Activated CD4-positive, alpha-beta T cell treated with anti-CD3 and anti-CD28 coated beads, Interleukin-2, amount 50 U/mL, for 1 hour (primary cell): ENCODE results near the gene GET4.

Experiments
- DNase-seq: peaks from one replicate; pipeline ENCODE4 v3.0.0-alpha.2; 2020

The GET4 gene

DNA sequence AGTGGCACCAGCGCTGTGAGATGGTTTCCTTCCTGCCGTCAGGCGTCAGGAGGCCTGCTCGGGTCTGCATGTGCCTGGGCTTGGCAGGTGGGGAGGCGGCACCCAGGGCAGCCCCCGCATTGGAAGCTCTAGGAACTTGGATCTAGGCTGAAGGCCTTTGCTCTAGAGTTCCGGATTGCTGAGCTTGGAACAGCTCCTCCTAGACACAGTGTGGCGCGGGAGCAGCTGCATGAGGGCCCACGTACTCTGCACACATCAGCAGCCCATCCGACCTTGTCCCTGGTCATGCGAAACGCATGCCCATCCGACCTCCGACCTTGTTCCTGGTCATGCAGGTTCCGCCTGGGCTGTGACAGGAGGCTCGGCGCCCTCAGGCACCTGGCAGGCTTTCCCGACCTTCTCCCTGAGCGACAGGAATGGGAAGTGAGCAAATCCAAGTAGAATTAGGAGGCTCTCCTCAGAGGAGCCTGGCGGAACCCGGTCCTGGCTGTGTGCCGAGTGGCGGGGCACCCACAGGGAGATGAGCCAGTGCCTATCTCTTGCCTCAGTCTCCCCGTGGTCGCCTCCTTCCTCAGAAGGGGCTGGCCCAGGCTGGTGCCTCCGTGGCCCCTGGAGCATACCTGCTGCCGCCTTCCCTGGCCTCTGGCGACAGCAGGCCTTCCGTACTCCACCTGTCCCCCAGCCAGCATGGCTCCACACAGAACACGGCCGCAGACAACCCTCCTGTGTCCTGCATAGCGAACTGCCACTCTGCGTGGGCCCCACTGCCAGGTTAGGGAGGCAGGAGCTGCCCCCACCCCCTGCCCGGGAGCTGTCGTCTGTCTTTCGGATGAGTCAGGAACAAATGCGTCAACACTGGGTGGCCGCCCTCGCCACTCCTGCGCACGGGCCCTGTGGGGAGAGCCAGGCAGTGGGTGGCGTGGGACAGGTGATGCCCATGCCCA, 12.0 kb downstream of the GET4 start:
- DNase-seq = no peak

DNA sequence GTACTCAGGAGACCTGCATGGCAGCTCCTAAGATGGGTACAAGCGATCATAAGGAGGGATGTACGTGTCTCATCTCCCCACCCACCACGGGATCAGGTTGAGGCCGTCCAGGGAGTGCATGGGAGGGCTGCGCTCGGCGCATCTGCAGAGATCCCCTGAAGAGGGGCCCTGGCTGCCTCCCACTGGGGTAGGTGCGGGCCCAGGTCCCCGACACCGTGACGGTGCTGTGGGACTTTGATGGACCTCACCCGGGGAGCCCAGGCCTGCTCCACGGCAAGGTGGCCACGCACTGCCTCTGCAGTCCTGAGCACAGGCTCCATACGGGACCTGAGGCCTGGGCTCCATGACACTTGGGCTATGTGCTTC, 12.7 kb downstream of the GET4 start:
- DNase-seq = no peak

DNA sequence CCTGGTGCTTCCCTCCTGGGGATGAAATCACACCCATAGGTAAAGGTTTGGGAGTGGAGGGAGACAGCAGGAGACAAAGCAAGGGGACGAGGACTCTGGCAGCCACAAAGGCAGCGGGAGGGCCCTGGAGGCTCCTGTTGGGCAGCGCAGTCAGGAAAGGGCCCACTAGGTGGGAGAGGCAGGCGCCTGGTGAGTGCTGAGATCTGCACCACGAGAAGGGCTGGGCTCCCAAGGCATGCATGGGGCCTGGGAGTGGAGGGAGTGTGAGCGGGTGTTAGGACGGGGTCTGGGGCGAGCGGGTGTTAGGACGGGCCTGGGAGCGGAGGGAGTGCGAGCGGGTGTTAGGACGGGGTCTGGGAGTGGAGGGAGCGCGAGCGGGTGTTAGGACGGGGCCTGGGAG, 13.0 kb downstream of the GET4 start:
- DNase-seq = no peak

DNA sequence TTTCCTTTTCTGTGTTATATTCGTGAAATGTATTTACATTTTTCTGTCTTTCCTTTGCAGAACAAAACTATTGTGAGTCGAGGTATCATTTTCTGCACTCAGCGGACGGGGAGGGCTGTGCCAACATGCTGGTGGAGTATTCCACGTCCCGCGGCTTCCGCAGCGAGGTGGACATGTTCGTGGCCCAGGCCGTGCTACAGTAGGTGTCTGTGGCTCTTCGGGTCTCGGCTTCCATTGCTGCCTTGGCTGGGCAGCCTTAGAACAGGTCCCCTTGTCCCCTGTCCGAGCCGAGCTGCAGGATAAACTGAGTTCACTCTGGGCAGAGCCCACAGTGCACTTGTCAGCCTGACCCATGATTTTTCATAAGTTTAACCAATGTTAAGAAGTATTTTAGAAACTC, 14.5 kb downstream of the GET4 start:
- no peak for DNase-seq

DNA sequence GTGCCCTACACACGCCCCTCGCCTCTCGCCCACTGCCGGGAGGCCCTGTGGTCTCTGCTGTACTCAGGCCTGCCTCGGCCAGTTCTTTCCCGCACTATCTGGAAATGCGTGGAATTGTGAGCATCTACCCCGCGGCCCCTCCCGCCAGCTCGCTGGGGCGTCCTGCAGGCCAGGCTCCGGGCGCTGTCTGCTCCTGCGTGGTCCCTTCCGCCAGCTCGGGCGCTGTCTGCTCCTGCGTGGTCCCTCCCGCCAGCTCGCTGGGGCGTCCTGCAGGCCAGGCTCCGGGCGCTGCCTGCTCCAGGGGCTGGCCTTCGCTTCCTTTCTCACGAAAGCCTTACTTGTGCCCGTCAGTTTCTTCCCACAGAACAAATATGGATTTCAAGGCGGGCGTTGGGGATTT, 14.9 kb downstream of the GET4 start:
- DNase-seq = no peak

DNA sequence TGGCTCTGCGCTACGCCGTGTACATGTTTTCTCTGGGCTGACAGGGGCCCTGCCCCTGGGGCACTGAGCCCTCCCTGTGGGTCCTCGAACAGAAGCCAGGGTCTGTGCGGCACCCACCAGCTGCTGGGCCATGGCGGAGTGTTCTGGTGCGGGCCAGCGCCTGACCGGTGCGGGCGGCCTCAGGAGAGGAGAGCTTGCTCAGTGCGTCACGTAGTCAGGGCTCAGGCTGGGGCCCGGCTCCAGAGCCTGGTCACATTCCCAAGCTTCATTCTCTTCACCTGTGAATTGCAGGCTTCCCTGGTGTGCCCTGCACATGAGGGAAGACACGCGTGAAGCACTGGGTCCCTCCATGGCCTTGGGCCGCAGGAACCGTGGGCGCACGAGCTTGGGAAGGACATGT, 15.5 kb downstream of the GET4 start:
- DNase-seq = no peak

DNA sequence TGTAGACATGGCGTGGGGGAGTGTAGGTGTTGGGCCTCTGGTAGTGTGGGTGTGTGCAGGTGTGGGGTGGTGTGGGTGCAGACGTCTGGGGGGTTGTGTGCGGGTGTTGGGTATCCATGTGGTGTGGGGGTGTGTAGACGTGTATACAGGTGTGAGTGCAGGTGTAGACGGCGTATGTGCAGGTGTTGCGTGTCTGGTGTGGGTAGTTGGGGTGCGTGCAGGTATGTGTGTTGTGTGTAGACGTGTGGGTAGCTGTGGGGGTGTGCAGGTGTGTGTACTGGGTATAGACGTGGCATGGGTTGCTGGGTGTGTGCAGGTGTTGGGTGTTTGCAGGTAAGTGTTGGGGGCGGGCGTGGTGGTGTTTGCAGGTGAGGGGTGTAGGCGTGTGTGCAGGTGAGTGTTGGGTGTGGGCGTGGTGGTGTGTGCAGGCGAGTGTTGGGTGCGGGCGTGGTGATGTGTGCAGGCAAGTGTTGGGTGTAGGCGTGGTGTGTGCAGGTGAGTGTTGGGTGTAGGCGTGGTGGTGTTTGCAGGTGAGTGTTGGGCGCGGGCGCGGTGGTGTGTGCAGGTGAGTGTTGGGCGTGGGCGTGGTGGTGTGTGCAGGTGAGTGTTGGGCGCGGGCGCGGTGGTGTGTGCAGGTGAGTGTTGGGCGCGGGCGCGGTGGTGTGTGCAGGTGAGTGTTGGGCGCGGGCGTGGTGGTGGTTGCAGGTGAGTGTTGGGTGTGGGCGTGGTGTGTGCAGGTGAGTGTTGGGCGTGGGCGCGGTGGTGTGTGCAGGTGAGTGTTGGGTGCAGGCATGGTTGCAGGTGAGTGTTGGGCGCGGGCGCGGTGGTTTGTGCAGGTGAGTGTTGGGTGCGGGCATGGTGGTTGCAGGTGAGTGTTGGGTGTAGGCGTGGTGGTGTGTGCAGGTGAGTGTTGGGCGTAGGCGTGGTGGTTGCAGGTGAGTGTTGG, 16.6 kb downstream of the GET4 start:
- DNase-seq = no peak

GRCh38 chr7:893686-894085, 17.3 kb downstream of the GET4 start:
- no peak for DNase-seq

DNA sequence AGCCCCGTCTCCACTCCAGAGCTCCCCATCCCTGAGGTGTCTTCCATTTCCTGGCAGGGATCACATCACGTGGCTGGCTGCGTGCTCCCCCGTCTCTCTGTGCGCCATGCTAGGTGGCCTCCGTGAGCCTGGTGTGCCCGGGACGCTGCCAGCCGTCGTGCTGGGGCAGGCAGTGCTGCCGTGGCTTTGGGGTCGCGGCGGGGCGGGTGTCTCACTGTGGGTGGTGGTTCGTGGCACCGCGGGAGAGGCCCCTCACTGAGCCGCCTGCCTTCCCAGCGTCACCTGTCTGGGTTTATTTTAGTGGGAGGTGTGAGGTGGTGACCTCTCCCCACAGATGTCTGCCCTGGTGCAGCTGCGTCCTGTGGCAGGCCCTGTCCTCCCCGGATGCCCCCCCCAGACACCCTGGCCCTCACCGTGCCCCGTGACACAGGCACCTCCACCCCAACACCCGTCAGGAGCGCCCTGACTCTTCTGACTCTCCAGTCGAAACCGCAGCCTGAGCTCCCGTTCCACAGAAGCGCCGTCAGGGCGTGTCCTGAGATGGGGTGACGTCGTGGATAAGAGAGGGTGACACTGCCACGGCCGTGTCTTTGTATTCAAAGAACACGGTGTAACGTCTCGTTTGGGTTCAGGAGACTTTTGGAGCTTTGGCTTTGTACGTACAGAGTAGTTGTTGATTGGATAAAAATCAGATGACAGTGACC, 18.0 kb downstream of the GET4 start:
- DNase-seq = no peak

- DNase-seq = no peak
Measured at GRCh38 chr7:894927-895450, 18.6 kb downstream of the GET4 start.

GRCh38 chr7:895451-896052, 19.2 kb downstream of the GET4 start:
- DNase-seq = no peak

DNA sequence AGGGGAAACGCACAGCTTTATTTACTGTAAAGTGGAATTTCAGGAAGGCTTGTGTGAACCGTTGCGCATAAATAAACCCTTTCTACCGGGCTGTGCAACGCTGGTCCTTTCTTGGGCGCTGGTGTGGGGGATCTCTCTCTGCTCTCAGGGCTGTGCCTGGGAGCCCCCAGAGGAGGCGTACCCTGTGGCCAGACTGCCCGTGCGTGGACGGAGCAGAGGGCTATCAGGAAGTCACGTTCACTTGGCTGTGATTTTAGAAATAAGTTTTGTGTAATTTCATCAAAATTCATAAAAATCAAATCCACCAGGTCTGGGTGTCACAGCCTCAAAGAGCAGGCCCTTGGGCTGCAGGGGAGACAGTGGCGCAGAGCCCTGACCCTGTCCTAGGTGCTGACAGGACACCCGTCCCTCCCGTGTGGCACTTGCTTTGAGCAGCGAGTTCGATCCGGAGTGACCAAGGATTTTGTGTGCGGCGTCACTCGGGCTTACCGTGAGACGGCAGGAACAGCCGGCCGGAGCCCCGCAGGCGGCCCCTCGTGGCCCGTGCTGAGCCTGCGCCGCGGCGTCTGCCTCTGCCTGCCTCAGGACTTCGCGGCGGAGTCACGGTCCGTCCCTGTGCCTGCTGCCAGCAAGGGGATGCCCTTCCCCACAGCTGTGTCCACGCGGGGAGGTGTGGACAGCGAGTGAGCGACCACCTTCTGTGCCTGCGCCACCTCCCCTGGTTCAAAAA, 20.2 kb downstream of the GET4 start:
- no peak for DNase-seq

- DNase-seq = no peak
Measured at GRCh38 chr7:897086-897485, 20.7 kb downstream of the GET4 start.

GRCh38 chr7:897771-898376, 21.5 kb downstream of the GET4 start:
- no peak for DNase-seq

- no peak for DNase-seq
Measured at GRCh38 chr7:898460-898854, 22.1 kb downstream of the GET4 start.

- no peak for DNase-seq
Measured at GRCh38 chr7:898855-899681, 22.7 kb downstream of the GET4 start.

- DNase-seq = no peak
Measured at GRCh38 chr7:899806-900205, 23.5 kb downstream of the GET4 start.

DNA sequence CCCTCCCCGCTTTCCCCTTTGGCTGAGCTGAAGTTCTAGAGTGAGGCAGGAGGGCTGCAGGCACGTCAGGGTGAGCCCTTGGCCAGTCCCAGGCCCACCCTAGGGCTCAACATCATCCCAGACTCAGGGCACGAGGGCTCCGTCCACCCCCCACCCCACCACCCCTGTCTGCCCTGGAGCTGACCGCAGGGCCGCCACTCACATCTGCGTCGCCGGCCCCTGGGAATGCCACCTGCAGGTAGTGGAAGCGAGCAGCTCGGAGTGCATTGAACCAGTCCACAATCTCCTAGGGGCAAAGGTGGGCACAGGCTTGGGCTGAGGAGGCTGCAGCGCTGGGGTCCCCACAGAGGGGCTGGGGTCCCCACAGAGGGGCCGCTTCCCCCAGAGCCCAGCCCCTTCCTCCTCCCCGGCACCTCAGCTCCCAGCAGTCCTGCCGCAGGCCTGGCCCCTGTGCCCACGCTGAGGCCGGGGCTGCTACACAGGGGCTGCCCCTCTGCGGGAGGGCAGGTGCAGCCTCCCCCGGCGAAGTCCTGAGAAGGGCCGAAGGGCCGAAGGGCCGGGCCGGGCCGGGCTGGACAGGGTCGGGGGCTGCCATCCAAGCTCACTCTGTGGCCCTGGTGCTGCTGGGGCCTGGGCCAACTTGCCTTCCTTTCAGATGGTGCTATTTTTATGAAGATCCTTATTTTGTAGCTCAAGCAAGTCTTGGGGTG, 24.1 kb downstream of the GET4 start:
- no peak for DNase-seq

DNA sequence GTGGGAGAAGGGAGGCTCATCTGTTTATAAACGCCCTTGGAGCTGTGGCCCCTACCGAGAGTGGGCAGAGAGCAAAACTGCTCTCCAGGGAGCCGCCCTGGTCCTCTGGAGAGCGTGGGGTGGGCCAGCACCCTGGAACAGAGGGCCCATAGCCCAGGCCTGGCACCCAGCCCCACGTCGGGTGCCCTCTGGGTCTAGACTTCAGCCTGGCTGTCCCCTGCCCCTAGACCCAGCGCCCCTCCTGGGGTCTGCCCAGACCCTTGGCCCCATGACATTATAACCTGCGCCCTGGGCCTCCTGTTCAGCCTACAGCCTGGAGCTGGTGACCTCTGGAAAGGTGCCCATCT, 24.7 kb downstream of the GET4 start:
- DNase-seq = no peak
